Keratinocyte (primary cell): ENCODE measurements around the gene ABCD3. TPM values are rescaled to one million over a fixed set of nuclear protein-coding genes. Genes with fewer than 3 reads are reported as not detected.

Source experiments
- DNase-seq: peaks from one replicate; pipeline ENCODE4 v3.0.0-alpha.2; 2011; ENCODE audit warnings: low read depth, missing footprints, low spot score
- FAIRE-seq: peaks from 2 replicates; lab custom pipeline; 2011; peaks lifted over from hg19 to GRCh38; lab: Jason Lieb, UNC
- H2AFZ ChIP-seq: 2 replicates; pipeline ENCODE4 v1.6.0; 2012; ENCODE audit warnings: low read length, control low read depth, inconsistent platforms; ENCODE audit not compliant: control insufficient read depth
- H3K27ac ChIP-seq: 2 replicates; pipeline ENCODE4 v1.5.1; 2011; ENCODE audit warnings: low read length; ENCODE audit not compliant: control insufficient read depth, insufficient read depth
- H3K27me3 ChIP-seq: 3 replicates; pipeline ENCODE4 v1.6.0; 2011; ENCODE audit warnings: low read length; ENCODE audit not compliant: control insufficient read depth, insufficient read depth; ENCODE audit errors: extremely low read depth
- H3K36me3 ChIP-seq, 2 experiments: 2 replicates in 1 of 2; 3 replicates in 1 of 2; pipeline ENCODE4 v1.5.1; 2011; ENCODE audit warnings: low read length in 2 of 2, mild to moderate bottlenecking in 1 of 2; ENCODE audit not compliant: control insufficient read depth in 2 of 2, insufficient read depth in 2 of 2; ENCODE audit errors: extremely low read depth in 1 of 2
- H3K4me1 ChIP-seq: 3 replicates; pipeline ENCODE4 v1.5.1; 2011; ENCODE audit warnings: low read length; ENCODE audit not compliant: control insufficient read depth, insufficient read depth; ENCODE audit errors: extremely low read depth
- H3K4me2 ChIP-seq: 3 replicates; pipeline ENCODE4 v1.6.0; 2011; ENCODE audit warnings: low read depth, low read length; ENCODE audit not compliant: control insufficient read depth, insufficient read depth; ENCODE audit errors: extremely low read depth
- H3K4me3 ChIP-seq, 3 experiments: fragments of 200-600 bp in 1 of 3; sonication (generic) in 1 of 3; 2 replicates in 2 of 3; 3 replicates in 1 of 3; pipeline ENCODE4 v1.5.1; 2011 to 2016; ENCODE audit warnings: low read length in 3 of 3, mild to moderate bottlenecking in 3 of 3, control low read depth in 2 of 3, inconsistent platforms in 1 of 3, low read depth in 1 of 3, mixed read lengths in 1 of 3, mixed run types in 1 of 3, moderate library complexity in 1 of 3; ENCODE audit not compliant: control insufficient read depth in 2 of 3, insufficient read depth in 2 of 3; ENCODE audit errors: extremely low read depth in 1 of 3
- H3K79me2 ChIP-seq: 2 replicates; pipeline ENCODE4 v1.6.0; 2012; ENCODE audit warnings: low read length; ENCODE audit not compliant: control insufficient read depth, insufficient read depth
- H3K9ac ChIP-seq: 3 replicates; pipeline ENCODE4 v1.6.0; 2011; ENCODE audit warnings: low read length; ENCODE audit not compliant: control insufficient read depth, insufficient read depth; ENCODE audit errors: extremely low read depth
- H3K9me1 ChIP-seq: 3 replicates; pipeline ENCODE4 v1.6.0; 2011; ENCODE audit warnings: low read length; ENCODE audit not compliant: control insufficient read depth, insufficient read depth; ENCODE audit errors: extremely low read depth
- H3K9me3 ChIP-seq: 2 replicates; pipeline ENCODE4 v1.5.1; 2012; ENCODE audit warnings: low read depth, low read length; ENCODE audit not compliant: control insufficient read depth
- H4K20me1 ChIP-seq: 3 replicates; pipeline ENCODE4 v1.6.0; 2011; ENCODE audit warnings: low read length; ENCODE audit not compliant: control insufficient read depth, insufficient read depth; ENCODE audit errors: extremely low read depth
- CTCF ChIP-seq, 3 experiments: IDR thresholded peaks in 1 of 3; conservative IDR thresholded peaks in 1 of 3; optimal IDR thresholded peaks in 1 of 3; 2 replicates in 2 of 3; 3 replicates in 1 of 3; pipeline versions ENCODE3 to v1.5.1; 2011; ENCODE audit warnings: low read length in 3 of 3, mild to moderate bottlenecking in 3 of 3, moderate library complexity in 2 of 3, control low read depth in 1 of 3, inconsistent platforms in 1 of 3; ENCODE audit not compliant: insufficient read depth in 2 of 3; ENCODE audit errors: extremely low read depth in 1 of 3
- EZH2 ChIP-seq: IDR thresholded peaks from one replicate; pipeline ENCODE4 v1.6.1; 2012; ENCODE audit warnings: inconsistent platforms, mild to moderate bottlenecking, low read length, moderate library complexity
- dilution Hi-C: fragments of 300-500 bp; cut with MboI; formaldehyde crosslinking; loops from one replicate; pipeline ENCODE4 v1.7.0; 2020; ENCODE audit warnings: low sequenced_read_pairs; ENCODE audit not compliant: extremely low pct_ligation_motif_present
- polyA plus RNA-seq, 5 experiments: library from polyadenylated mRNA; depleted of rRNA in 3 of 5; stranded (reverse) in 3 of 5; stranded (forward) in 1 of 5; unstranded in 1 of 5; fragments of >200 nt; gene quantifications; 1 replicate in 1 of 5; 2 replicates in 3 of 5; 3 replicates in 1 of 5; pipeline versions ENCODE4 v1.2.1 to v1.2.3, GENCODE V29; 2011 to 2012; ENCODE audit warnings: missing spikeins in 2 of 5, low read depth in 1 of 5, low replicate concordance in 1 of 5

Gene ABCD3
- polyA plus RNA-seq, 1 donor (not counting 4 experiments of a cell fraction or from before 2014, with no cell fraction given), result 34.9 TPM

DNA sequence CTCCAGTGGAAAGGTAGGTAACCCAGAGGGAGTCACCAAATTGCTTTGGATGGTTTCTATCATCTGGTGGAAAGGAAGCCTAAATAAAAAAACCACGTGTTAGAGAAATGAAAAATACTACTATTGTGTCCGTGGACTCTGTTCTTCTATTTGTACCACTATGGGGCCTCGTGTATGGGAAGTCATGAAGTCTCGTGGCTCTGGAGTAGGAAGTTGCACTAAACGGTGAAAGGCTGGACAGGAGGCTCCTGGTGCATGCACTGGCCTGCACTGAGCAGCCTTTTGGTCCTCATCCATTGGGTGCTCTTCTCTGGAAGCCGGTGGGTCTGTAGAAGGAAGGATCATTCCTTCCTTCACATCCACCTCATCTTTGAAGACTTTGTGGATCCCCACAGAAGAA is 106.3 kb downstream of the ABCD3 start:
- TF ChIP-seq CTCF (optimal IDR thresholded peaks at IDR 0.05 in 1 of 3, IDR thresholded peaks at IDR 0.05 in 1 of 3, conservative IDR thresholded peaks at IDR 0.05 in 1 of 3; ENCODE audit: extremely low read depth in 1 of 3, insufficient read depth in 2 of 3, low read length in 3 of 3), result no peak
- TF ChIP-seq EZH2, result no peak
- Histone ChIP-seq H4K20me1 (no peaks in the 10 kb centered on the region), H3K27me3 (no peaks in the 10 kb centered on the region), H3K4me3 (no peak overlapping the region), H3K27ac (no peak overlapping the region), H3K9me1 (no peaks in the 10 kb centered on the region), H3K36me3 (no peaks in the 10 kb centered on the region), H3K9ac (no peak overlapping the region), H3K4me2 (no peak overlapping the region), H3K79me2 (no peaks in the 10 kb centered on the region), H2AFZ (no peak overlapping the region), H3K9me3 (no peaks in the 10 kb centered on the region), H3K4me1 (no peaks in the 10 kb centered on the region)
- dilution Hi-C loops, result no loop called here
- DNase-seq, result no peak
- no peak for FAIRE-seq

DNA sequence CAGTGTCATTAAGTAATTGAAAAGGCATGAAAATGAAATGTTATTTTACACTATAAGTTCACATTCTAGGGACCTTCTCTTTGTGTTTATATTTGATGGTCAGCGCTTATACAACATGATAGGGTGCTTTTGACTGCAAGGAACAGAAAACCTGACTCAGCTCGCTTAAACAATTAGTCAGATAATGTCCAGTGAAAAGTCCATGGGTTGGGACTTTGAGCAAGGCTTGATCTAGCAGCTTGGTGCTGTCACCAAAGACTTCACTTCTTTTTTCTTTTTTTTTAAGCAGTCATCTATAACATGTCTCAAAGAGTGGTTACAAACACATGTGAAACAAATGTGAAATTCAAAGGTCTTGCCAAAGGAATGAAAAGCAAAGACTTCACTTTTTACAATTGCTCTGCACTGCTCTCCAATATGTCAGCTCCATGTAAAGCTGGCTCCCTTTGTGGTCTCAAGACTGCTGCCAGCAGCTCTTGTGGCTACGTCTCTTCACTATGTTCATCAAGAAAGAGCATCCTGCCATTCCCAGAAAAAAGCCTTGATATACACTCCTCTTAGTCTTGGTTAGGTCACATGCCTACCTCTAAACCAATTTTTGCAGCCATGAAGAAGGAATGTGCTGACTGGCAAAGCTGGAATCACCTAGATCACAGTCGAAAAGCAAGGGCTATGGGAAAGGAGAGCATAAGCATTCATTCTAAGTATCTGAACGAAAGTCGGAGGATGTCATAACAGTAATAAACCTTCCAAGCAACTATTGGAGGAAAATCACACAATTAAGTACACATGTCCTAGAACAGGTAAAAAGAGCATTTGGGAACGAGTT is 108.2 kb downstream of the ABCD3 start:
- H3K4me2 ChIP-seq, result no peak overlapping the region
- H3K79me2 ChIP-seq, result no peaks in the 10 kb centered on the region
- dilution Hi-C loops, result no loop called here
- no peaks in the 10 kb centered on the region for H3K27me3 ChIP-seq
- no peak overlapping the region for H2AFZ ChIP-seq
- DNase-seq (no peak), FAIRE-seq (no peak)
- H3K36me3 ChIP-seq, result peaks cover 8 to 12% of the 10 kb centered on the region in 2 experiments
- H3K4me1 ChIP-seq, result no peaks in the 10 kb centered on the region
- TF ChIP-seq CTCF (optimal IDR thresholded peaks at IDR 0.05 in 1 of 3, IDR thresholded peaks at IDR 0.05 in 1 of 3, conservative IDR thresholded peaks at IDR 0.05 in 1 of 3; ENCODE audit: extremely low read depth in 1 of 3, insufficient read depth in 2 of 3, low read length in 3 of 3), result no peak
- TF ChIP-seq EZH2, result no peak
- H3K4me3 ChIP-seq, result no peak overlapping the region
- H3K9ac ChIP-seq, result no peak overlapping the region
- no peak overlapping the region for H3K27ac ChIP-seq
- H3K9me3 ChIP-seq, result no peaks in the 10 kb centered on the region
- peaks cover 6% of the 10 kb centered on the region for H4K20me1 ChIP-seq
- no peaks in the 10 kb centered on the region for H3K9me1 ChIP-seq
